CD14-positive monocyte (primary cell): ENCODE results near the gene PNLIPRP2. TPM values are rescaled to one million over a fixed set of nuclear protein-coding genes. Genes with fewer than 3 reads are reported as not detected.

ENCODE experiments used
- DNase-seq, 3 donors: peaks; one replicate each; pipeline ENCODE4 v3.0.0-alpha.2; 2011 to 2022
- H2AFZ ChIP-seq: 2 replicates; pipeline ENCODE4 v1.6.0; 2012; ENCODE audit warnings: mild to moderate bottlenecking, low read depth, low read length, inconsistent platforms; ENCODE audit not compliant: insufficient read depth, poor library complexity, severe bottlenecking
- H3K27ac ChIP-seq, 2 donors: 1 replicate in 1 of 2; 2 replicates in 1 of 2; pipeline ENCODE4 v1.5.1; 2012 to 2013; ENCODE audit warnings: low read length in 2 of 2, control low read depth in 1 of 2, inconsistent platforms in 1 of 2, low read depth in 1 of 2, mild to moderate bottlenecking in 1 of 2
- H3K27me3 ChIP-seq, 2 donors: one replicate each; pipeline versions ENCODE4 v1.6.0 to v1.6.1; 2011 to 2013; ENCODE audit warnings: low read length in 2 of 2; ENCODE audit not compliant: control insufficient read depth in 2 of 2, insufficient read depth in 2 of 2
- H3K36me3 ChIP-seq, 2 donors: replicated peaks in 1 of 2; 1 replicate in 1 of 2; 2 replicates in 1 of 2; pipeline versions ENCODE4 v1.5.1 to v1.6.1; 2012 to 2013; ENCODE audit warnings: low read length in 2 of 2, control low read depth in 1 of 2, inconsistent platforms in 1 of 2, mild to moderate bottlenecking in 1 of 2; ENCODE audit not compliant: insufficient read depth in 2 of 2, control insufficient read depth in 1 of 2
- H3K4me1 ChIP-seq, 2 donors: 1 replicate in 1 of 2; 2 replicates in 1 of 2; pipeline versions ENCODE4 v1.5.1 to v1.6.1; 2012 to 2013; ENCODE audit warnings: low read length in 2 of 2, control low read depth in 1 of 2, inconsistent platforms in 1 of 2, mild to moderate bottlenecking in 1 of 2, moderate library complexity in 1 of 2; ENCODE audit not compliant: insufficient read depth in 2 of 2, control insufficient read depth in 1 of 2
- H3K4me2 ChIP-seq: replicated peaks from 2 replicates; pipeline ENCODE3; 2012; ENCODE audit warnings: low read length, moderate library complexity, mild to moderate bottlenecking; ENCODE audit not compliant: poor library complexity, severe bottlenecking; ENCODE audit errors: extremely low read depth
- H3K4me3 ChIP-seq, 3 experiments: fragments of 200-600 bp in 1 of 3; sonication (generic) in 1 of 3; replicated peaks in 1 of 3; 1 replicate in 2 of 3; 2 replicates in 1 of 3; pipeline ENCODE4 v1.5.1; 2011 to 2013; ENCODE audit warnings: low read length in 3 of 3, mild to moderate bottlenecking in 3 of 3, control low read depth in 2 of 3, low read depth in 2 of 3, inconsistent platforms in 1 of 3, moderate library complexity in 1 of 3
- H3K79me2 ChIP-seq: 2 replicates; pipeline ENCODE4 v1.6.0; 2012; ENCODE audit warnings: mild to moderate bottlenecking, control low read depth, inconsistent platforms, low read length, moderate library complexity; ENCODE audit not compliant: insufficient read depth
- H3K9ac ChIP-seq: 2 replicates; pipeline ENCODE4 v1.6.0; 2017; ENCODE audit warnings: low read length, mild to moderate bottlenecking; ENCODE audit not compliant: insufficient read depth, poor library complexity, severe bottlenecking
- H3K9me3 ChIP-seq, 2 donors: replicated peaks in 1 of 2; 1 replicate in 1 of 2; 2 replicates in 1 of 2; pipeline versions ENCODE4 v1.5.1 to v1.6.1; 2012 to 2013; ENCODE audit warnings: low read length in 2 of 2, control low read depth in 1 of 2; ENCODE audit not compliant: control insufficient read depth in 1 of 2, insufficient read depth in 1 of 2
- H4K20me1 ChIP-seq: 2 replicates; pipeline ENCODE4 v1.6.0; 2012; ENCODE audit warnings: mild to moderate bottlenecking, low read length, control low read depth, moderate library complexity; ENCODE audit not compliant: insufficient read depth
- H3K27ac Mint-ChIP-seq, 7 donors: one replicate each; pipeline ENCODE4 v1.8.0; 2020; ENCODE audit warnings: mild to moderate bottlenecking in 7 of 7, mixed read lengths in 7 of 7, moderate library complexity in 6 of 7, inconsistent platforms in 2 of 7
- H3K27me3 Mint-ChIP-seq, 3 donors: one replicate each; pipeline ENCODE4 v1.8.0; 2021 to 2022; ENCODE audit warnings: low read depth in 3 of 3, mild to moderate bottlenecking in 3 of 3, mixed read lengths in 3 of 3, moderate library complexity in 3 of 3, inconsistent platforms in 1 of 3
- H3K36me3 Mint-ChIP-seq, 2 donors: one replicate each; pipeline ENCODE4 v1.8.0; 2020; ENCODE audit warnings: mixed read lengths in 2 of 2, inconsistent platforms in 1 of 2, mild to moderate bottlenecking in 1 of 2
- H3K4me1 Mint-ChIP-seq: one replicate; pipeline ENCODE4 v1.8.0; 2020; ENCODE audit warnings: mild to moderate bottlenecking, mixed read lengths
- H3K4me3 Mint-ChIP-seq, 2 donors: one replicate each; pipeline ENCODE4 v1.8.0; 2020; ENCODE audit warnings: mild to moderate bottlenecking in 2 of 2, mixed read lengths in 2 of 2, moderate library complexity in 1 of 2
- H3K9me3 Mint-ChIP-seq, 7 donors: one replicate each; pipeline ENCODE4 v1.8.0; 2020 to 2022; ENCODE audit warnings: mixed read lengths in 7 of 7, mild to moderate bottlenecking in 6 of 7, moderate library complexity in 6 of 7, inconsistent platforms in 2 of 7
- WGBS: methylation state at CpG from one replicate; pipeline ENCODE4 v1.1.5; 2013; ENCODE audit warnings: missing lambda C conversion rate; ENCODE audit not compliant: insufficient coverage; 5-methylcytosine and 5-hydroxymethylcytosine counted together
- intact Hi-C, 2 donors: fragments of 100-400 bp; cut with micrococcal nuclease; formaldehyde crosslinking; loops; one replicate each; pipeline versions ENCODE4 v1.15.0 to v1.15.1; 2023
- polyA plus RNA-seq, 3 donors: library from polyadenylated mRNA; depleted of rRNA in 1 of 3; unstranded in 2 of 3; stranded (reverse) in 1 of 3; fragments of 300-500 nt in 2 of 3; fragments of >200 nt in 1 of 3; fragmentation: Illumina TruSeq in 2 of 3; gene quantifications; 1 replicate in 2 of 3; 2 replicates in 1 of 3; pipeline ENCODE4 v1.2.3, GENCODE V29; 2012 to 2021
- TF ChIP-seq, protein P1 (sequence below): fragments of 200-600 bp; IDR thresholded peaks from one replicate; pipeline ENCODE4 v1.8.0; 2022; ENCODE audit warnings: antibody characterized with exemption, mild to moderate bottlenecking

Gene PNLIPRP2
- polyA plus RNA-seq, 3 donors: not detected

DNA sequence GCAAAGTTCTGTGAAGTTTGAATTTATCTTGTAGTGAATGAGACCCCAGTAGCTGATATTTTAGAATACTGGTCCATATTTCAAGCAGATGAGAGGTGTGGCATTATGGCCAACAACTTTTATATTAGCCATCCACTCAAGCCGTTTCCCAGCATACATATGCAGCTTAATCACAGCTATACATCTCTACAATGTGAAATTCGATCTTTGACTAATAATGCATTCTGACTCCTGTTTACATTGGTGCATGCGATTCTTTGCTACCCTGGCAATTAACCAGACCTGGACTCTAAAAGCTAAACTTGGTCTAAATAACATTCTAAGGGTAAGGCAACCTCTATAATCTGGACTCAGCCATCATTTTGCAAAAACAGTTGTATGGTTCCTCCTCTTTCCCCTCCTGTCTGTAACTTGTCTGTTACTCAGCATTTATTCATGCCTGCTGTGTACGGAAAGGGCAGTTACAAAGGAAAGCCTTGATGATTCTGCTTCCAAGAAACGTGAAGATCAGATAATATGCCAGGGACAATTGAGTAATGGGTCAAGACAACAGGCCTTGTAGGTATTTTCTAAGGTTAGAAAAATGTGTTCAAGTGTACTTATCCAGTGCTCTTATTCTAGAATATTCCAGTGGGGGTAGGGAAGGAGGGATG, 50.6 kb downstream of the PNLIPRP2 start:
- H3K9ac ChIP-seq: no peak overlapping the region
- Mint-ChIP-seq H3K4me3 (peak overlapping the region in 1 of 2 donors; percentile 11), H3K9me3 (peaks cover 0 to 3% (median 0%) of the 10 kb centered on the region in 7 donors), H3K27ac (no peak overlapping the region), H3K4me1 (no peaks in the 10 kb centered on the region), H3K27me3 (peaks cover 13 to 35% (median 18%) of the 10 kb centered on the region in 3 donors), H3K36me3 (no peaks in the 10 kb centered on the region)
- no peak overlapping the region for H2AFZ ChIP-seq
- WGBS: 70% methylated on average over 5 of the region's 5 CpGs
- H3K79me2 ChIP-seq: no peaks in the 10 kb centered on the region
- H3K27ac ChIP-seq: no peak overlapping the region
- intact Hi-C loops: no loop called here
- H3K9me3 ChIP-seq: no peaks in the 10 kb centered on the region
- TF ChIP-seq, protein P1, sequence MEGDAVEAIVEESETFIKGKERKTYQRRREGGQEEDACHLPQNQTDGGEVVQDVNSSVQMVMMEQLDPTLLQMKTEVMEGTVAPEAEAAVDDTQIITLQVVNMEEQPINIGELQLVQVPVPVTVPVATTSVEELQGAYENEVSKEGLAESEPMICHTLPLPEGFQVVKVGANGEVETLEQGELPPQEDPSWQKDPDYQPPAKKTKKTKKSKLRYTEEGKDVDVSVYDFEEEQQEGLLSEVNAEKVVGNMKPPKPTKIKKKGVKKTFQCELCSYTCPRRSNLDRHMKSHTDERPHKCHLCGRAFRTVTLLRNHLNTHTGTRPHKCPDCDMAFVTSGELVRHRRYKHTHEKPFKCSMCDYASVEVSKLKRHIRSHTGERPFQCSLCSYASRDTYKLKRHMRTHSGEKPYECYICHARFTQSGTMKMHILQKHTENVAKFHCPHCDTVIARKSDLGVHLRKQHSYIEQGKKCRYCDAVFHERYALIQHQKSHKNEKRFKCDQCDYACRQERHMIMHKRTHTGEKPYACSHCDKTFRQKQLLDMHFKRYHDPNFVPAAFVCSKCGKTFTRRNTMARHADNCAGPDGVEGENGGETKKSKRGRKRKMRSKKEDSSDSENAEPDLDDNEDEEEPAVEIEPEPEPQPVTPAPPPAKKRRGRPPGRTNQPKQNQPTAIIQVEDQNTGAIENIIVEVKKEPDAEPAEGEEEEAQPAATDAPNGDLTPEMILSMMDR: no peak
- H3K27me3 ChIP-seq: peaks cover 0 to 9% of the 10 kb centered on the region in 2 donors
- H3K4me2 ChIP-seq: no peak overlapping the region
- H3K36me3 ChIP-seq: no peaks in the 10 kb centered on the region
- H3K4me3 ChIP-seq: no peak overlapping the region
- H3K4me1 ChIP-seq: no peaks in the 10 kb centered on the region
- DNase-seq: no peak
- no peaks in the 10 kb centered on the region for H4K20me1 ChIP-seq

DNA sequence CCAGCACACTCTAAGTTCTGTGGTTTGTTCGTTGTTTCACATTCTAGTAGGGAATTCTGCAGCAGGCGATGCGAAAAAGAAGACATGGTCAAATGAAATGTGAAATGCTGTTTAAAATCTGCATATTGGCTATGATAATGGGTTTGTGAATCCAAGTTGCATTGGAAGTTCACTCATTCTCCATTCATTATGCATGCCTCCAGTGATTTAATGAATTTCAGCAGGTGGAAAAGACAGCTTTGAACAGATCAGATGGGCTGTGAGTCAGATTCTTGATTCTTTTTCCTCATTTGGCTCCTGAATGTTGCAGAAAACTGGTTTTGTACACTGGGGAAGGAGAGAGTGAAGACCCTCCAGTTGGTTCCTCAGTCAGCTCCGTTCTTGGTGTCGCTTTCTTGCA, 52.1 kb downstream of the PNLIPRP2 start:
- no peak overlapping the region for H2AFZ ChIP-seq
- Mint-ChIP-seq H3K4me1 (no peaks in the 10 kb centered on the region), H3K36me3 (no peaks in the 10 kb centered on the region), H3K9me3 (no peaks in the 10 kb centered on the region), H3K27ac (no peak overlapping the region), H3K27me3 (peaks cover 15 to 33% (median 18%) of the 10 kb centered on the region in 3 donors), H3K4me3 (no peak overlapping the region)
- H4K20me1 ChIP-seq: no peaks in the 10 kb centered on the region
- no peaks in the 10 kb centered on the region for H3K4me1 ChIP-seq
- H3K79me2 ChIP-seq: no peaks in the 10 kb centered on the region
- no peak overlapping the region for H3K27ac ChIP-seq
- intact Hi-C loops: no loop called here
- H3K36me3 ChIP-seq: no peaks in the 10 kb centered on the region
- H3K9me3 ChIP-seq: no peaks in the 10 kb centered on the region
- DNase-seq: no peak
- peaks cover 0 to 9% of the 10 kb centered on the region in 2 donors for H3K27me3 ChIP-seq
- H3K9ac ChIP-seq: no peak overlapping the region
- H3K4me3 ChIP-seq: no peak overlapping the region
- TF ChIP-seq, protein P1: no peak
- H3K4me2 ChIP-seq: no peak overlapping the region
- WGBS: no CpG with 5 or more reads among the region's 5 CpGs
